GM21529 (cell line): Measurements from ENCODE around the gene PITHD1.
"Not testable (repeated sequence)": the region's sequence is repeated elsewhere in the genome, so short reads cannot be mapped to it uniquely, and the experiment has no call there.

Experiments
- ATAC-seq: cut with Tn5 transposase; IDR thresholded peaks from one replicate; pipeline ENCODE4 v1.9.1; 2021; ENCODE audit not compliant: unreplicated experiment

PITHD1 gene

GRCh38 chr1:23772854-23773242, 5.4 kb upstream of the PITHD1 start:
- no peak for ATAC-seq

DNA sequence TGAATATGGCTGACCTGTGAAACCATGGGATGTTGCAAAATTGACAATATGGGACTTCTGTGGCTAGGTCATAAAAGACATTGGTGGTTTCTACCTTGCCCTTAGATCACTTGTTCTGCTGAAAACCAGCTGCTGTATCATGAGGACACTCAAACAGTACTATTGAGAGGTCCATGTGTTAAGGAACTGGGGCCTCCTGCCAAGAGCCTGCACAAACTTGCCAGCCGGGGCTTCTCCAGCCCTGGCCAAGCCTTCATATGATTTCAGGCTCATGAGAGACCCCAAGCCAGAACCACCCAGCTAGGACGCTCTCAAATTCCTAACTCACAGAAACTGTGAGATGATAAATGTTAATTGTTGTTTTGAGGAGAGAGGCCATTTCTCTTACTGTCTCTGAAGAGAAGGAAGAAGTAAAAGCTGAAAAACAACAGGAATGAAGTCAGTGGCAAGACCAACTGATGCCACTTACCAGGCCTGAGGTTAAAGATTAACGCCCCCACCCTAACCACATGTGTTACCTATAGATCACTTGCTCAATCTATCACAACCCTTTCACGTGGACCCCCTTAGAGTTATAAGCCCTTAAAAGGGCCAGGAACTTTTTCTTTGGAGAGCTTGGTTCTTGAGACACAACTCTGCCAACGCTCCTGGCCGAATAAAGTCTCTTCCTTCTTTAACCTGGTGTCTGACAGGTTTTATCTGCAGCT, 3.9 kb upstream of the PITHD1 start:
- ATAC-seq: no peak

DNA sequence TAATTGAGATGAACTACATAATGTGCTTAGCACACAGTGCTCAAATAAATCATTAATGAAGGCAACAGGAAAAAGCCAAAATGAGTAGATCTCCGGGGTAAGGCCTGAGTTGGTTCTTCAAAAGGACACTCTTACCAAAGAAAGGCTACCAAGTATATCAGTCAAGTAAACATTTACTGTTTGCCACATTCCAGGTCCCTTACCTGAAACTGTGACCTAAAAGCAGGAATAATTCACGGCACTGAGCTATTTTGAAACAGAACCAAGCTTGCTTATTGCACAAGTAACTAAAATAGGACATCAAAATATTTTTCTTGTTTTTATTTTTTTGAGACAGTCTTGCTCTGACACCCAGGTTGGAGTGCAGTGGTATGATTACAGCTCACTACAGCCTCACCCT, 2.0 kb upstream of the PITHD1 start:
- no peak for ATAC-seq

DNA sequence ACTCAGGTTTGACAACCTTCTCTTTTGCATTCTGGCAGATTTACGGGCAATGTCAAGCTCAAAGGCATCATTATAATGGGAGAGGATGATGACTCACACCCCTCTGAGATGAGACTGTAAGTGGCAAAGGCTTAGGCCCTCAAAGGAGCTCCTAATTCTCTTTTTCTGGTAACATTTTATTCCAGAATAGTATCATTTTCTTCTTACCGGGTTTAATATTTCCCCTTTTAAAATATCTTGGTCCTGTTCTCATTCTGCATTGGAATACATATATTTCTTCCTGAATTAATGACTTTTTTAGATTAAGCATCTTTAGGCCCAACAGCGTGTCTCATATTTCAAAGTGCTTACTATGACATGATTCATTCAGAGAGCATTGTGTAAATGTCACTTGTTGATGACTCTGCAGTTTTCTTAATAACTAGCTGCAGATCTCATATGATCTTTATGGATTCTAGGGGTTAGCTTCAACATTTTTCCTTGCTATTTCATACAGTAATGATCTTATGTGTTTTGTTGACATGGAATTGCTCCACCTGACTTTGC, 1.7 kb downstream of the PITHD1 start:
- no peak for ATAC-seq

GRCh38 chr1:23783141-23783540, 4.9 kb downstream of the PITHD1 start:
- ATAC-seq: not testable (repeated sequence)

DNA sequence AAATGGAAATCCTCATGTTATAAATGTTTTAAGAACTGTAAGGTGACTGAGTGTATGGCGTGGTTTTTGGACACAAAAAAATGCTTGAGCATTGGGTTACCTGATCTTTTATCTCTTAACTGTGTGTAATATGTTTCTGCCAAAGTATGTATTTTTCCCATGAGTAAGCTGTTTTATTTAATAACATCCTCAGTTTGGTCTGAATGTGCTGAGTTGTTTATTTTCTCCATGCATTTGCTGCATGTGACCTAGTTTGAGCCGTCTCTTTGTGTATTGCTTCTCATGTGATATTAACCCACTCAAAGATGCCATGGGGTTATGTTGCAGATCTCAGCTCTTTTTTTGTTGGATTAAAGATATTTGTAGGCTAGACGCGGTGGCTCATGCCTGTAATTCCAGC, 6.6 kb downstream of the PITHD1 start:
- ATAC-seq: no peak

DNA sequence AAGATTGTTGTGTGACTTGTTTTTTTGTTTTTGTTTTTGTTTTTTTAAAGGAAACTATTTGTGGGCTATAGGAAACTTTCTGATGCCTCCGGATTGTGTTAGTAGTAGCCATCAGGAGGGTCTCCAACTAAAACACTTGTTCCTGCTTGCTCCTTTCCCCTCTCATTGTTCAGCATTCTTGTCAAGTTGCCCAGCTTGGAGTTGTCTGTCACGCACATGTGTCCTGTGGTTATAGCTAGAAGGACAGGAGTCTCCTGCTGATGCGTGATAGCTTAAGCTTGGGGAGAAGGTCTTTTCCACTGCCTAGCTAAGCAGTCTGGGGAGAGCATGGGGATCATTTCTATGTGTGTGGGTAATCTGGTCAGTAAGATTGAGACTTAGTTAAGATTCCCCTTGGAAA, 9.5 kb downstream of the PITHD1 start:
- ATAC-seq: no peak

- ATAC-seq: no peak
Measured at GRCh38 chr1:23788695-23789094, 10.5 kb downstream of the PITHD1 start.

GRCh38 chr1:23790696-23791515, 12.7 kb downstream of the PITHD1 start, which contains the start of gene LYPLA2:
Gene LYPLA2, plus strand, starts transcription at chr1:23791145. Its CDS starts 1,538 bp downstream, at chr1:23792683.
- ATAC-seq: peak; percentile 74

DNA sequence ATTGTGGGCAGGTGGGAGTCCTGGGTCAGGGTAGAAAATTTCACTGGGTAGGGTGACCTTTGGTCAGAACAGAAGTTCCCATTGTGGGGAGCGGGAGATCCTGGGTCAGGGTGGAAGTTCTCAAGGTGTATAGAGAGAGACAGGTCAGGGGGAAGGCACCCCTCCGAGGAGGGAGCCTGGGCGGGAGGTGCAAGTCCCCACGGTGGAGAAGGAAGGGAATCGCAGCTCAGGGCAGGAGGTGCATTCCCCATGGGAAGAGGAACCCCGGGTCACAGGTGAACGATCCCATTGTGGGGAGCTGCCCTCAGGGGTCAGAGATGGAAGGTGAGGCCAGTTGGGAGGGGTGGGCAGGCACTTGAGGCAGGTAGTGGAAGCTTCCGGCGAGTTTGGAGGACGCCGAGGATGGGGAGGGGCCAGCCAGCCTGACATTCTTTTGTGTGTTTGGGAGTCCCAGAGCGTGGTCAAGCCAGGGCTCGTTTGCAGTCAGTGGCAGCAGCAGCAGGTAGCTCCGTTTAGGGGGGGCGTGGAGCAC, 13.4 kb downstream of the PITHD1 start:
- ATAC-seq: no peak

GRCh38 chr1:23792151-23792945, 14.1 kb downstream of the PITHD1 start:
- ATAC-seq: no peak

GRCh38 chr1:23793018-23793781, 15.0 kb downstream of the PITHD1 start:
- no peak for ATAC-seq

DNA sequence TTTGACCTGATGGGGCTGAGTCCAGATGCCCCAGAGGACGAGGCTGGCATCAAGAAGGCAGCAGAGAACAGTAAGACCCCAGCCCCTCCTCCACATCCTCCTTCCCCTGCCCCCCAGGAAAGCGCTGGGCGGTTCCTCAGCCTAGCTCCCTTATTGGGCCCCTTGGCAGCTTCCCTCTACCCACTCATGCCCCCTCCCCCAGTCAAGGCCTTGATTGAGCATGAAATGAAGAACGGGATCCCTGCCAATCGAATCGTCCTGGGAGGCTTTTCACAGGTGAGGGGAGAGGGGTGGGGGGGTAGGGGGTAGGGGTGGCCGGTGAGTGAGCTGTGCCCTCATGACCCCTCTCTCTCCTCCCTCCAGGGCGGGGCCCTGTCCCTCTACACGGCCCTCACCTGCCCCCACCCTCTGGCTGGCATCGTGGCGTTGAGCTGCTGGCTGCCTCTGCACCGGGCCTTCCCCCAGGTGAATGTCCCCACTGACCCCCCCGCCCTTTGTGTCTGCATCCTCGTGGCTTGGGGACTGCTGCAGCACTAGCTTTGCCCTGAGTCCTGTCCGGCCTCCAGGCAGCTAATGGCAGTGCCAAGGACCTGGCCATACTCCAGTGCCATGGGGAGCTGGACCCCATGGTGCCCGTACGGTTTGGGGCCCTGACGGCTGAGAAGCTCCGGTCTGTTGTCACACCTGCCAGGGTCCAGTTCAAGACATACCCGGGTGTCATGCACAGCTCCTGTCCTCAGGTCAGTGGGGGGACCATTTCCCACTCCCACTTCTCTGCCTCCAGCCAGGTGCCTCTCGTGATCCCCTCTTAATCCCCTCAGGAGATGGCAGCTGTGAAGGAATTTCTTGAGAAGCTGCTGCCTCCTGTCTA, 15.9 kb downstream of the PITHD1 start:
- ATAC-seq: no peak

GRCh38 chr1:23794732-23795182, 16.5 kb downstream of the PITHD1 start:
- not testable (repeated sequence) for ATAC-seq

DNA sequence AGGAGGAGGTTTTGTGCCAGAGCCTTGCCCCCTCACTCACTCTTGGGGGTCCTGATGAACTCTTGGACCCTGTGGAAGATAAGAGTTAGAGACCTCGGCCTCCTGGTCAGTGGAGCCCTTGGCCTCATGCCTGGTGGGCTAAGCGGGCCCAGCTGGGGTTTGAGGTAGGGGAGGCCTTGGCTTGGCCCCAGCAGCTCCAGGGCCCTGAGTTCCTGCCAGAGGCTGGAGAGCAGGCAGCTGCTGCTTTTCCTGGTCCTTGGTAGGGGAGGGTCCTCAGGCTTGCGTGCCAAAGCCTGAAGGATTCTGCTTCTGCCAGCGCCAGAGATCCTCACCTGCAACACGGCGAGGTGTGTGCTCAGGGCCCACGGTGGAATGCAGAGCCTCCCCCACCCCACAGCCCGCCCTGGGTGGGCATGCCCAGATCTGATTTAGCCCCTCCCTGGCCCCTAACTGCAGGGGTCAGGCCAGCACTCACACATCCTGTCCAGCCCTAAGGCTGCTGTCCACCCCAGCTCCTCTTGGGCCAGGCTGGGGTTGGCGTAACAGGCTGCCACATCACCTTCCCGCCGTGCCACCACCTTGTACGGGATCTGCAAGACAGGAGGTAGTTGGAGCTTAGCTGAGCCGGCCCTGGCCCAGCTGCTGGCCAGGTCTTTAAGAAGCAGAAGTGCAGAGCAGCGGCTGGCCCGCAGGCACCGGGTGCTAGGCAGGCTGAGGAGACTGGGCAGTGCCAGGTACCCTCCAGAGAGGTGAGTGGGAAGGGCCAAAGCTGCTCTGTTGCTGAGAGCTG, 17.7 kb downstream of the PITHD1 start:
- ATAC-seq: no peak

DNA sequence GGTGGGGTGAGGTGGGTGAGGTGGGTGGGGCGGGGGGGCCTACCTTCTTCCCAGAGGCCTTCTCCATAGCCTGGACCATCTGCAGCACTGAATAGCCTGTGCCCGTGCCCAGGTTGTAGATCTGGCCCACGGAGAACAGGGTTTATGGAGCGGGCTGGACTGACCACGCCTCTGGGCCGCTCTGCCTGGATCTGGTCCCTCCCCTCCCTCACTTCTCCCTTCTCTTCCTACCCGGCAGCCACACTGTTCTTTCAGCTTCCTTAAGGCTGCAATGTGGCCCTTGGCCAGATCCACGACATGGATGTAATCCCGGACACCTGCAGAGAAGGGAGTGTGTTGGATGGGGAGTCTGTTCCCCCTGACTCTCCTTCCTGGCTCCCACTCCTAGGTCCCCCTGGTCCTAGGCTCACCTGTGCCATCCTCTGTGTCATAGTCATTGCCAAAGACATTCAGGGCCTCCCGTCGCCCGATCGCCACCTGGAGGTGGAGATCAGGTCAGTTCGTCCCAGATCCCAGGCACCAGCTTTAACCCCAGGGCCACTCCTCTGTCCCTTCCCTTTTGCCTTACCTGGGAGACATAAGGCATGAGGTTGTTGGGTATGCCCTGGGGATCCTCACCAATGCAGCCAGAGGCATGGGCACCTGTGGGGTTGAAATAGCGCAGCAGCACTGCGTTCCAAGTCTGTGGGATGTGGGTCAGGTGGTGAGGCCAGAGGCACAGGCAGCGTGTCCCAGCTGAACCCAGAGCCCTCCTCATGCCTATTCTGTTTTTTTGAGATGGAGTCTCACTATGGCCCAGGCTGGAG, 18.5 kb downstream of the PITHD1 start:
- no peak for ATAC-seq
